CD4-positive, alpha-beta T cell treated with Interleukin-4 for 4 hours (primary cell): Measurements from ENCODE around the gene TPM2.
"Not testable (repeated sequence)": the region's sequence is repeated elsewhere in the genome, so short reads cannot be mapped to it uniquely, and the experiment has no call there.

Experiments
- DNase-seq: peaks from one replicate; pipeline ENCODE4 v3.0.0-alpha.2; 2020

TPM2 gene

DNA sequence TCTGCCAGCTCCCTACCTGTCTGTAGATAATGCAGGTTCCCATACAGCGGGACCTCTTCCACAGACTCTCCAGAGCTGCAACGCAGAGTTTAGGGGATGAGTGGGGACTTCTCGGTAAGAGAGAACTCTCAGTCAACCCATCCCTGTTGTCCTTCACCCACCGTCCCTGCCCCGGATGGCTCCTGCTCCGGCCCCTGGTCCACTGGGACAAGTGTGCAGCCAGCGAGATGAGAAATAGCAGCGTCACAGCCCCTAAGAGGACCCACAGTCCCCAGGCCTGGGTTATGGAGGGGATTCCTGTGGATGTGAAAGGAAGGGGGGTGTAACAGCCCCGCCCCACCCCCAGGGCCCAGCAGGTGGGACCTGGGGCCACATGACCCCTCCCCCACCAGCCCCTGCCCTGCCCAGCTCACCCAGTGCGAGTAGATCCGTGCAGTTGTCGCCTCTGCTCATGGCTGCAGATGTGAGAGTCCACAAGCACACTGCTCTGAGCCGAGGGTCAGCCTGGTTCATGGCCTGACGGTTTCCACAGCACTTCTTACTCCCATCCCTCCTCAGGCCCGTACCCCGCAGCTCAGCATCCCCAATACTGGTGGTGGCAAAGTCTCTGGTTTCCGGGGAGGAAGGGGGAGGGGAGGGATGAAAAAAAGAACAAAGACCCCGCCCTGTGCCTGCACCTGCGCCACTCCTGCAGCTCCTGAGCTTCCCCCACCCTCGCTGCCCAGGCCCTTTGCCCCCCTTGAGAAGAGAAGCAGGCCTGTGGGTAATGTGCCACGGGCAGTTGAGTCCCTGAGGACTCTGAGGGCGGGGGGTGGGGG lies 39.2 kb downstream of the TPM2 start, which contains the start of gene SIT1:
Gene SIT1, minus strand, starts transcription at position 591 of the 818 bp plus-strand sequence. Its CDS starts 78 bp downstream, at position 513.
- DNase-seq = peak; percentile 29

DNA sequence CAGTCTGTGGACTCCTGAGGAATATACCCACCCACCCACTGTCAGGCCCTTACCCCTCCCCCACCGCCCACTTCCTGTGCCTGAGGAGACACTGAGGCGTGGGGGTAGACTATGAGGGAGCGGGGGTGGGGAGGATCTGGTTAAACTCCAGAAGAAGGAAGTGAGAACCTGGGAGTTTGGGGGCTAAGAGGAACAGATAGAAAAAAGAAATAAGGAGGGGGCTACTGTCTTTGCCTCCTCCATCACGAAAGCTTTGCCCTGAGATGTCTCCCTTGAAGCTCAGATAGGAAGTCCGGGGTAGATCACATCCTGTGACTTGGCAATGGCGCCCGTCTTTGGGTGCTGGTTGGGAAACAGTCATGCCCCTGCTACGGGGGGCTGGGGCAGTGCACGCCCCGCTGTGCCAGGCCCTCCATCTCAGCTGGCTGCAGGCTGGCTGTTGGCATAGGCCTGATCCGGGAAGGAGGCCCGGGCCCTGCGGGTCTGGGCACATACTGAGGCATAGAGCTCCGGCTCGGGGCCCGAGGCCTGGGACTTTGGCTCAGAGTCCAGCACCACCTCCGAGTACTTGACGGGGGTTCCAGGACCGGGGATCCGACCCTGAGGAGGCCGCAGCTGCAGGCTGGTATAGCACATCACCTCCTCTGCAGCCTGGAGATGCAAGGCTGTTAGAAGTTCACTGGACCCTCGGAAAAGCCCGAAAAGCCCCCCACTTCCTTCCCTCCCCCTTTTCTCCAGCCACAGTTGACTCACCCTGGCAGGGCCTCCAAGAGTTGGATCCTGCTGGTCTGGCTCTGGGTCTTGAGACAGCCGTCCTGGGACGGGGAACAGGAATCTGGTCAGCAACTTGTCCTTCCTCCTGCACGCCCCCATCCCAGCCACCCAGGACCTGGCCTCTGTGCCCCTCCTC lies 40.0 kb downstream of the TPM2 start:
- peak; percentile 39 for DNase-seq

DNA sequence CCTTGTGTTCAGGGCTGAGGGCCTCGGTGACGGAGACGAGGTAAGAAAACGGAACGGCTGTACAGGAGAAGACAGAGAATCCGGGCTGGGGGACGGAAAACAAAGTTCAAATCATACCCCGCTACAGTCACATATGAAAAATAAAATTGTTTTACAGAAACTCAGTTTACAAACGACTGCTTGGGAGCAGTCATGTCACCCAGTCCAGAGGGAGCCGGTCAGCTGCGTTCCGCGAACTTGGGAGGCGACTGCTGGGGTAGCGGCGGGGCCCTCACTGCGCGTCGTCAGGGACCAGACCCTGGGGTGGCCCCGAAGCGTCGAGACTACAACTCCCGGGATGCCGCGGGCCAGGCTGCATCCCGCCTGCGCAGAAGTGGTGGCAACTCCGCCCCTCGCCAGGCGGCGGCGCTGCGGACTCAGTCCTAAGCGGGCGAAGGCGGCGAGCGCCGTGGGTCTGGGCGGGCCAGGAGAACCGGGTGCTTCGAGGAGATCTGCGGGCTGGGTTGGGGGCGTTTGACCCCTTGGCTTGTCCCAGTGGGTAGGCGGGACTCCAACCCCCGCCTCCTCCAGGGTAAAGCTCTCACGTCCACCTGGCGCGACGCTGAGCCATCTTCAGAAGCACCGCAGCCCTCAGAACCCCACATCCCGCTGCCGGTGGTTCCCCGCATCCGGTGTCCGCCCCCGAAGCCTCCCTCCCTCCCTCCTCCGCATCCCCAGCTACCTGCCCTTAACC lies 43.0 kb downstream of the TPM2 start:
- peak; percentile 86 for DNase-seq

- DNase-seq = no peak
These were observed 43.6 kb downstream of the TPM2 start for GRCh38 chr9:35646153-35646532.

- DNase-seq = not testable (repeated sequence)
These were observed 44.0 kb downstream of the TPM2 start for GRCh38 chr9:35645736-35646135.

- no peak for DNase-seq
These were observed 46.7 kb downstream of the TPM2 start for GRCh38 chr9:35643046-35643445.

- not testable (repeated sequence) for DNase-seq
These were observed 48.2 kb downstream of the TPM2 start for GRCh38 chr9:35641478-35641877.

- not testable (repeated sequence) for DNase-seq
These were observed 49.3 kb downstream of the TPM2 start for GRCh38 chr9:35640431-35640830.

DNA sequence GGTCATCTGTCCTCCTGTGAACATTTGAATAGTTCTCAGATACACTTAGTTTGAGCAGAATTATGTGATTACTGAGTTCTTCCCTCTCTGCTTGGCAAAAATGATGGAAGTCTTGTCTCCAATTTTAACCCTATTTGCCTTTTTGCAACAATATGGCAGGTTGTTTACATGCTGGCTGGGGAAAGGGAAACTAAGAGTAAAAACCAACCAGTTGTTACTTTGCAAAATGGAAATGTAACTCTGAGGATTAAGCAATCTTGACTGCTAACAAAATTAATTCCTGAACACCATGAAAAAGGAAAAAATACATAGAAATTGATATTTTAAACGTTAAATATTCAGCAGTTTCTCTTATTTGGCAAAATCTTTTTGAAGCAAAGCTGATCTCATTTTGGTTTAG lies 50.1 kb downstream of the TPM2 start:
- DNase-seq = no peak

DNA sequence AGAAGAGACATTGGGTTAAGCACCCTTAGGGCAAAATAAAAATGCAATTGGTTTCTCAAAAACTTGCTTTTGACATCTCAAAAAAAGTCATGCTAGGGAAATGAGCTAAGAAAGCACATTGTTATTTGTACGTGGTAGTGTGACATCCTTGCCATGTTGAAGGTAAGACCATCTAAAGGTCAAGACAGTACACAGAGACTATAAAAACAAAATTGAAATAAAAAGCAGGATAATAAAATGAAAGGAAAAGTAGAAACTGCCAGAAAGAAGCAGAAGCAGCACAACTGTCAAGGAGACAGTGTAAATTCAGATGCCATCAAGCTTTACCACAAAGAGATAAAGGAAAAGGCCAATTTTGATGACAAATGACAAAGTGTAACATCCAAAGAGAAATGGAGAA lies 50.5 kb downstream of the TPM2 start:
- not testable (repeated sequence) for DNase-seq

GRCh38 chr9:35638751-35639150 lies 51.0 kb downstream of the TPM2 start:
- peak; percentile 57 for DNase-seq

DNA sequence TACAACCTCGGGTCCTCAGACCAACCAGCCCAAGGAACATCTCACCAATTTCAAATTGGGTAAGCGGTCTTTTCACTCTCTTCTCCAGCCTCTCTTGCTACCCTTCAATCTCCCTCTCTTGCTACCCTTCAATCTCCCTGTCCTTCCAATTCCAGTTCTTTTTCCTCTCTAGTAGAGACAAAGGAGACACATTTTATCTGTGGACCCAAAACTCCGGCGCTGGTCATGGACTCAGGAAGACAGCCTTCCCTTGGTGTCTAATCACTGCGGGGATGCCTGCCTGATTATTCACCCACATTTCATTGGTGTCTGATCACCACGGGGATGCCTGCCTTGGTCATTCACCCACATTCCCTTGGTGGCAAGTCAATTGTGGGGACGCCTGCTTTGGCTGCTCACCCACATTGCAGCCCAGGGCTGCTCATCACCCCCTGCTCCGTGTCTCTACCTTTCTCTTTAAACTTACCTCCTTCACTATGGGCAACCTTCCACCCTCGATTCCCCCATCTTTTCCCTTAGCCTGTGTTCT lies 52.2 kb downstream of the TPM2 start:
- not testable (repeated sequence) for DNase-seq

DNA sequence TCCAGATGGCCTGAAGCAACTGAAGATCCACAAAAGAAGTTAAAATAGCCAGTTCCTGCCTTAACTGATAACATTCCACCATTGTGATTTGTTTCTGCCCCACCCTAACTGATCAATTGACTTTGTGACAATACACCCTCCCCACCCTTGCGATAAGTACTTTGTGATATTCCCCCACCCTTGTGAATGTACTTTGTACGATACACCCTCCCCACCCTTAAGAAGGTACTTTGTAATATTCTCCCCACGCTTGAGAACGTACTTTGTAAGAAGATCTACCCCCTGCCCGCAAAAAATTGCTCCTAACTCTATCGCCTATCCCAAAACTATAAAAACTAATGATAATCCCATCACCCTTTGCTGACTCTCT lies 52.9 kb downstream of the TPM2 start:
- DNase-seq = not testable (repeated sequence)

DNA sequence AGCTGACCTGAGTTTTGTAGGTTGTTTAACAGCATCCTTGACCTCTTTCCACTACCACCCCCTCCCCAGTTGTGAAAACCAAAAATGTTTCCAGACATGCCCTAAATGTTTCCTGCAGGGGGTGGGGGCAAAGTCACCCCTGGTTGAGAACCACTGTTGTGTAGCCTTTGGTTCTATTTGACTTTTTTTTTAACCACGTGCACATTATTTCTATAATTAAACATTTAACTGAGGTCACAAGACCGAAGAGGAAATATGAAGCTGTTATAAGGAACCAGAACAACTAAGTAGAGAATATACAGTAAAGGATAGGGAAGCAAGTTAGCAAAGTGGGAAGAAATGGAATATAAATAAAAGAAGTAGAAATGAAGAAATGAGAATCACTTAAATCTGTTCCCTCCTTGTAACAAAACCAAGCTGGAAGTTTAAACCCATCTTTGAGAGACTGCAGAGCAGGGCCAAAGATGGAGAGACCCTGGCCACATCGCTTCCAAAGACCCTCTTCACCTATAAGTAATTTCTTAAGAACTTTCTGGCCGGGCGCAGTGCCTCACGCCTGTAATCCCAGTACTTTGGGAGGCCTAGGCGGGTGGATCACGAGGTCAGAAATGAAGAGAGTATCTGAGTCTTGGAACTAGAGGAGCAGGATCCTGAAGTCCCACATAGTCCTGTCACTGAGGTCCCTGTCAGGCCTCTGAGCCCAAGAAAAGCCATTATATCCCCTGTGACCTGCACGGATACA lies 53.4 kb downstream of the TPM2 start:
- DNase-seq = no peak

DNA sequence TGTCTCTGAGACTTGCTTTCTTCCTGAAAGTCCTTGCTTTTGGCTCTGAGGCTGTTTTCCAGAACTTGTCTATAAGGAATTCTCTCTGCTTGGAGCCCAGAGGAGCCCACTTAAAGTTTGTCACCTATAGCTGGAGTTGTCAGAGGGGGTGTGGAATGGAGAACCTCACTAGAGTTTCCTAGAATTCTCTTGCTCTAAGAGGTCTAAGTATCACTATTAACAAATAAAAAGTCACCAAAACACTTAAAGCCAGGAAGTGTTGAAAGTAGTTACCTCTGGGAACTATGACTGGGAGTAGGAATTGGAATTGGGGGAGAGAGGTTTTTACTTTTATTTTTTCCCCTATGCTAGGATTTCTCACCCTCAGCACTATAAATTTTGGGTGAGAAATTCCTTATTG lies 54.0 kb downstream of the TPM2 start:
- DNase-seq = no peak
